ENCODE results near the gene DLL1. TPM values are rescaled to one million over a fixed set of nuclear protein-coding genes. Genes with fewer than 3 reads are reported as not detected.
A peak's percentile ranks its signal among the peaks of the same experiment; 100 is the strongest.

DLL1 gene
- total RNA-seq, 4 donors from 2014 or later, result 32.6 to 75.6 (median 46.9) TPM

GRCh38 chr6:170273191-170273590, 17.7 kb downstream of the DLL1 start:
- TF ChIP-seq POLR2A (IDR thresholded peaks at IDR 0.05), result no peak
- no peak for TF ChIP-seq POLR2AphosphoS5 (IDR thresholded peaks at IDR 0.05)
- TF ChIP-seq CTCF (IDR thresholded peaks at IDR 0.05), result no peak
- no peak for TF ChIP-seq EP300 (IDR thresholded peaks at IDR 0.05)
- 99% methylated on average over 9 of the region's 23 CpGs for WGBS

GRCh38 chr6:170272341-170273065, 18.4 kb downstream of the DLL1 start:
- TF ChIP-seq POLR2AphosphoS5 (IDR thresholded peaks at IDR 0.05) (no peak), CTCF (IDR thresholded peaks at IDR 0.05) (no peak), POLR2A (IDR thresholded peaks at IDR 0.05) (no peak), EP300 (IDR thresholded peaks at IDR 0.05) (no peak)
- no peaks in the 10 kb centered on the region for H3K4me1 ChIP-seq
- H3K9me3 ChIP-seq, result no peaks in the 10 kb centered on the region
- H3K27me3 ChIP-seq, result peaks cover 10% of the 10 kb centered on the region
- H3K36me3 ChIP-seq, result no peaks in the 10 kb centered on the region
- peak overlapping the region; percentile 17 for H3K4me3 ChIP-seq
- 91% methylated on average over 26 of the region's 30 CpGs for WGBS
- no peak overlapping the region for H3K27ac ChIP-seq
- no peak for DNase-seq (ENCODE audit: low spot score in 2 of 2)

More at GRCh38 chr6:170273191-170273590, 17.7 kb downstream of the DLL1 start:
- Histone ChIP-seq H3K36me3 (no peaks in the 10 kb centered on the region), H3K27me3 (peaks cover 10% of the 10 kb centered on the region), H3K27ac (no peak overlapping the region), H3K9me3 (no peaks in the 10 kb centered on the region), H3K4me1 (no peaks in the 10 kb centered on the region), H3K4me3 (no peak overlapping the region)
- no peak for DNase-seq (ENCODE audit: low spot score in 2 of 2)

- no peaks in the 10 kb centered on the region for H3K9me3 ChIP-seq
- H3K27ac ChIP-seq, result no peak overlapping the region
- no peaks in the 10 kb centered on the region for H3K36me3 ChIP-seq
- peak overlapping the region; percentile 17 for H3K4me3 ChIP-seq
- no peaks in the 10 kb centered on the region for H3K4me1 ChIP-seq
- TF ChIP-seq EP300 (IDR thresholded peaks at IDR 0.05) (no peak), POLR2A (IDR thresholded peaks at IDR 0.05) (no peak), CTCF (IDR thresholded peaks at IDR 0.05) (no peak), POLR2AphosphoS5 (IDR thresholded peaks at IDR 0.05) (no peak)
- peaks cover 10% of the 10 kb centered on the region for H3K27me3 ChIP-seq
- no peak for DNase-seq (ENCODE audit: low spot score in 2 of 2)
- WGBS, result 94% methylated on average over 28 of the region's 32 CpGs
These were observed 19.0 kb downstream of the DLL1 start for GRCh38 chr6:170271771-170272314.

GRCh38 chr6:170270984-170271593, 19.8 kb downstream of the DLL1 start:
- H3K27ac ChIP-seq, result no peak overlapping the region
- 96% methylated on average over 19 of the region's 19 CpGs for WGBS
- H3K4me3 ChIP-seq, result no peak overlapping the region
- no peaks in the 10 kb centered on the region for H3K4me1 ChIP-seq
- H3K9me3 ChIP-seq, result no peaks in the 10 kb centered on the region
- DNase-seq (ENCODE audit: low spot score in 2 of 2), result no peak
- peaks cover 10% of the 10 kb centered on the region for H3K27me3 ChIP-seq
- TF ChIP-seq EP300 (IDR thresholded peaks at IDR 0.05), result no peak
- no peak for TF ChIP-seq POLR2AphosphoS5 (IDR thresholded peaks at IDR 0.05)
- TF ChIP-seq POLR2A (IDR thresholded peaks at IDR 0.05), result no peak
- no peak for TF ChIP-seq CTCF (IDR thresholded peaks at IDR 0.05)
- no peaks in the 10 kb centered on the region for H3K36me3 ChIP-seq

- Histone ChIP-seq H3K9me3 (no peaks in the 10 kb centered on the region), H3K4me3 (no peak overlapping the region), H3K27me3 (peaks cover 10% of the 10 kb centered on the region), H3K4me1 (no peaks in the 10 kb centered on the region), H3K27ac (no peak overlapping the region), H3K36me3 (no peaks in the 10 kb centered on the region)
- TF ChIP-seq POLR2A (IDR thresholded peaks at IDR 0.05) (no peak), POLR2AphosphoS5 (IDR thresholded peaks at IDR 0.05) (no peak), CTCF (IDR thresholded peaks at IDR 0.05) (no peak), EP300 (IDR thresholded peaks at IDR 0.05) (no peak)
- 77% methylated on average over 17 of the region's 17 CpGs for WGBS
- DNase-seq (ENCODE audit: low spot score in 2 of 2), result no peak
These were observed 20.9 kb downstream of the DLL1 start for GRCh38 chr6:170269846-170270541.

Measured in suprapubic skin (tissue), 4 donors.